ENCODE results near the gene XCR1.
"Not testable (repeated sequence)": the region's sequence is repeated elsewhere in the genome, so short reads cannot be mapped to it uniquely, and the experiment has no call there.

XCR1 gene

GRCh38 chr3:46006238-46007032, 20.8 kb downstream of the XCR1 start:
- no peak for DNase-seq (ENCODE audit: low read depth, low spot score)

- DNase-seq (ENCODE audit: low read depth, low spot score), result not testable (repeated sequence)
Observed at GRCh38 chr3:46003706-46004105, 23.6 kb downstream of the XCR1 start.

GRCh38 chr3:46001178-46001577, 26.1 kb downstream of the XCR1 start:
- DNase-seq (ENCODE audit: low read depth, low spot score), result no peak

DNA sequence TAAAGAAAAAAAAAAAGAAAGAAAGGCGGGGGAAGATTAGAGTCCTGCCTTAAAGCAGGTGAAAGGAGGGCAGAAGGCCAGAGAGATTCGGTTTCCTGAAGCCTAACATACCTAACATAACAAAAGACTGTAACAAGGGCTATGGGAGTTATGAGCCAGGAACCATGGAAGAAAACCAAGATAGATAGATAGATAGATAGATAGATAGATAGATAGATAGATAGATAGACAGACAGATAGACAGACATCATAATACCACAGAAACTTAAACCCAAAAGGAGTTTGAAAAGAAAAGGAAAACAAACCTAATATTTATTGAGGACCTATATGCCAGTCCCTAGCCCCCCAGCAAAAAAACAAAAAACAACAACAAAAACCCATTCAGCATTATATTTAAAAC, 29.3 kb downstream of the XCR1 start:
- DNase-seq (ENCODE audit: low read depth, low spot score), result no peak

DNA sequence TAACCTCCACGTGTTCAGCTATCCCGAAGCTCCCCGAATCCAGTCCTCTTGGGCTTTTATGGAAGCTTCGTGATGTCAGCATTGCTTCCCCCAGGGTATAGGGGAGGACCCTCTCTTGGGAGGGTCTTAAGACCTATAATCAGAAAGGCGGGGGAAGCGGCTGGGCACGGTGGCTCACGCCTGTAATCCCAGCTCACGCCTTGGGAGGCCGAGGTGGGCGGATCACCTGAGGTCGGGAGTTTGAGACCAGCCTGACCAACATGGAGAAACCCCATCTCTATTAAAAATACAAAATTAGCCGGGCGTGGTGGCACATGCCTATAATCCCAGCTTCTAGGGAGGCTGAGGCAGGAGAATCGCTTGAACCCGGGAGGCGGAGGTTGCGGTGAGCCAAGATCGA, 29.8 kb downstream of the XCR1 start:
- not testable (repeated sequence) for DNase-seq (ENCODE audit: low read depth, low spot score)

DNA sequence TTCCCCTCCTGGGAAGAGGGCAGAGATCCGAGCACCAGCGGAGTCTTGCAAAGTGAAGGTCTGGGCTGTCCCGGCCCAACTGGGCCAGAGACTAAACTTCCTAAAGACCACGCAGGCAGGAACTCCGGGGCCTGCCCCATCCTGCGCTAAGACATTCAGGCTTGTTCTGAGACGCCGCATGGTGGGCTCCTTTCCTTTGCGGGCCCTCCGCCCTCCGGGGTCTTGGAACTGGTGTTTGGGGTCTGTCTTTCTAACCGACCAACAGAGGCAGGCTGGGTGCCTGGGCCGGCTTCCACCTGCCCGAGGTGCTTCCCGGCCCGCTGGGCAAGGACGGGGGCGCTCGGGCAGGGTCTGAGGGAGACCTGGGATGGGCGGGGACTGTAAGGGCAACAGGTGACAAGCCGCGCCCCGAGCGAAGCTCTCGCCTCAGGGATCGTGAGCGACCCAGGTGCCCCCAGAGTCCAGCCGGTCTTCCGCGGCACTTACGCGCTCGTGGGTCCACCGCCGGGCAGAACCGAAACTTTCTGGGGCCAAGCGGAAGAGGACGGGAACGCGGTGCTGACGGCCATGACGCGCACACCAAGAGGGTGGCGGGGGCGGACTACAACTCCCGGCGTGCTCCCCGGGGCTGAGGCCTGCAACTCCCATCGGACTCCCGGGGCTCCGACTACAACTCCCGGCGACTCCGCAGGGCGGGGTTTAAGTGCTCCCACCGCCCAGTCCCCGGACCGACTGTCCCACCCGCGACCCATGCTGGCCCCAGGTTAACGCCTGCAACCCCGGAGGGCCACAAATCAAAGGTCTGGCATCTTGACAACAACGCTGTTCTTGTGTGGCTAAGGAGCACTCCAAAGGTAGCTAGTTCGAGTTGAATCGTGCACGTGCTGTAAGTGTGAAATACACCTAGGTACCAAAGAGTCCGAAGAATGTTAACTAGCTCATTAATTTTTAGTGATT, 31.8 kb downstream of the XCR1 start, which contains the start of gene FYCO1:
FYCO1 (minus strand) TSS at position 589 of the 957 bp plus-strand sequence. CDS start 10,914 bp downstream, outside the sequence.
- DNase-seq (ENCODE audit: low read depth, low spot score), result peak; percentile 72

GRCh38 chr3:45994419-45995235, 32.7 kb downstream of the XCR1 start:
- DNase-seq (ENCODE audit: low read depth, low spot score), result no peak

GRCh38 chr3:45993421-45994027, 33.8 kb downstream of the XCR1 start:
- no peak for DNase-seq (ENCODE audit: low read depth, low spot score)

DNA sequence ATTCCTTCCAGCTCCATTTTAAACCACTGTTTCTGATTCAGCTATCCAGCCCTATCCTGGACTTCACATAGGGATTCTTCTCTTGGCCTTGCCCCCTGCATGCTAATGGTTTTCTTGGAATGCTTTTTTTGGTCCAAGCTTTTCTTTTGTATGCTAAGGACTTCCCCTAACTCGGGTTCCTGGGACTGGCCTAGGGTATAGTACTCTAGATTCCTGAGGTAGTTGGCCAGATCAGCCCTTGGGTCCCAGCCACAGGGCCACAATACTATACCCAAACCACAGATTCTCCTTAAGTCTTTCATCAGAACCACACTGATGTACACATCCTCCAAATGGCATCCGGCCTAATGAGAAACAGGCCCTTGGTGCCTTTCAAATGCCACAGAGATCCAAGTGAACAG, 34.5 kb downstream of the XCR1 start:
- DNase-seq (ENCODE audit: low read depth, low spot score), result no peak

DNA sequence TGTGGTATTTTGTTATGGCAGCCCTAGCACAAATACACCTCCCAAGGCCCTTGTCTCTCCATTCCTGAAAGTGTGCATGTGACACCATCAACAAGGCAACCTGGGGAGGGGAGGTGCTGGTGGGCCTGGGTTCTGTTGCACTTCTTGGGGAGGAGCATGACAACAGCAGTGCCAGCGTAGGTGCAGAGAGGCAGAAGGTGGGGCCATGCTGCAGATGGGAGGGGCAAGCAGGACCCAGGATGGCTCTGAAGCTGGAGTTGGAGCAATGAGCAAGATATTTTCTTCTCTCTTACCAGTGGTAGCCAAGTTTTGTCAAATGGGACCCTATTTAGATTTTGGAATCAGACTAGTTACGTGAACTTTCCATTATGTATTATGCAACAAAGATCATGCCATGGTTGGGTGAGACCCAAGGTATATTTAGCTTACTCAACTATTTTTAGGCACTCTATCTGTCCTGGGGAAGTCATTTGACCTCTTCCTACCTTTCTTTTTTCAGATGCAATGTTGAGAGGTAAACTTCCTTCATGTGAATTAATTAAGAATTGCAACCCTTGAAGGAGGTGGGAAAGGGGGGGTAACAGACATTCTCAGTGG, 35.1 kb downstream of the XCR1 start:
- DNase-seq (ENCODE audit: low read depth, low spot score), result no peak

DNA sequence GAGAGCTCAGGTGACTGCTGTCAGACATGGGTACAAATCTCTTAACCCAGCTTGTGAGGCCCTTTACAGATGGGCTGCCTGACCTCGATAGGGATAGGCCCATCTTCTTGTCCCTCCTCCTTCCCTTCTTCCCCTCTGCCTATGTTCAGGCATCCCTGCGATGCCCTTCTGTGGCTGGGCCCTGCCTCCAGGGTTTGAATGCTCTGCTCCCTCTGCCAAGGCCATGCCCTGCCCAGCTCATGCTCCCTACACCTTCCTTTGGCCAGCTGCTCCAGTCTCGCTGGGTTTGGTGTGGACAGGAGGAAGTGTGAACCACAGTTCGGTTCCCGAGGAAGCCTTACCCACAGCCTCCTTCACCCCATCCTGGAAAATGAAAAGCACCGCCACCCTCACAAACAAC, 35.9 kb downstream of the XCR1 start:
- no peak for DNase-seq (ENCODE audit: low read depth, low spot score)

- DNase-seq (ENCODE audit: low read depth, low spot score), result no peak
Observed at GRCh38 chr3:45990181-45990580, 37.1 kb downstream of the XCR1 start.

GRCh38 chr3:45988804-45989203, 38.5 kb downstream of the XCR1 start:
- no peak for DNase-seq (ENCODE audit: low read depth, low spot score)

DNA sequence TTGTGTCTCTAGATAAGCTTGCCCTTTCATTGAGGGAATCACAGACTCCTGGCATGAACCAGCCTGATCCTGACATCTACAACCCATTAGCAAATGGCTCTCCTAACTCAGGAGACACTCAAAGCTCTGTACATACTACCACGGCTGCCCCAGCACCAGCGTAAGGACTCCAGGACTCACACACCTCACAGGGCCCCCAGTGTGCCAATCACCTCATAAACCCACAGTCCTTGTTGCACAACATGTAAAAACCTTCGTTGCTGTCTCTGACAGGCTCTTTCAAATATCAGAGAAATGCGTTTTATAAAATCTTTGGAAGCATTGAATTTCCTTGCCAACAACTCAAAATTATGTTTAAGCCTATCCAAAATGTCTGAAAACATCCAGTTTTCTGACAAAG, 38.9 kb downstream of the XCR1 start:
- no peak for DNase-seq (ENCODE audit: low read depth, low spot score)

GRCh38 chr3:45987368-45988291, 39.7 kb downstream of the XCR1 start:
- DNase-seq (ENCODE audit: low read depth, low spot score), result no peak

DNA sequence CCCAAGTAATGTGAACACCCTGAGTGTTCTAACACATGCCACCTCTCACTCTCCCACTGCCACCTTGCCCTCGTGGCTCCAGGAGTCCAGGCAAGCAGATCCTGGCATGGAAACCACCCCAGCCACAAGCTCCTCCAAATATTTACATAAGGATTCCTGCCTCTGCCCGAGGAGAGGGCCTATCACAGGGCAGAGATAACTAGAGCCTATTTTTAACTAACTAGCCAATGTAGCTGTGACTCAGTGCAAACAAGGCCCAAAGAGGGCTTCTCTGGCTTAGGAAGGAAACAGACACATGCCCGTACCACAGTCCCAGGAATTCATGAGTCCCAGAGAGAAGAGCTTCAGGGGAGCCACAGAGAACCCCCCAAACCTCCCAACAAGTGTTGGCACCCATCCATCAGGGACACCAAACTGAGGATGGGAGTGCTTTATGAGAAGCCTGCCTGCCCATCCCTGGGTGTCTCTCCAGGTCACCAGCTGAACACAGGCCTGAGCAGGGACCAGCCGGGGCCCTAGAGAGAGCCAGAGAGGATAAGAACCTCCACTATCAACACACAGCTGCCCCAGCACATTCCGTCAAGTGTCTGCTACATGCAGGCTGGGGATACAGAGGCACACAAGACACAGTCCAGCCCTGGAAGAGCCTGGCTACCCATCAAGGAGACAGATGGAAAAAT, 40.8 kb downstream of the XCR1 start:
- DNase-seq (ENCODE audit: low read depth, low spot score), result no peak

DNA sequence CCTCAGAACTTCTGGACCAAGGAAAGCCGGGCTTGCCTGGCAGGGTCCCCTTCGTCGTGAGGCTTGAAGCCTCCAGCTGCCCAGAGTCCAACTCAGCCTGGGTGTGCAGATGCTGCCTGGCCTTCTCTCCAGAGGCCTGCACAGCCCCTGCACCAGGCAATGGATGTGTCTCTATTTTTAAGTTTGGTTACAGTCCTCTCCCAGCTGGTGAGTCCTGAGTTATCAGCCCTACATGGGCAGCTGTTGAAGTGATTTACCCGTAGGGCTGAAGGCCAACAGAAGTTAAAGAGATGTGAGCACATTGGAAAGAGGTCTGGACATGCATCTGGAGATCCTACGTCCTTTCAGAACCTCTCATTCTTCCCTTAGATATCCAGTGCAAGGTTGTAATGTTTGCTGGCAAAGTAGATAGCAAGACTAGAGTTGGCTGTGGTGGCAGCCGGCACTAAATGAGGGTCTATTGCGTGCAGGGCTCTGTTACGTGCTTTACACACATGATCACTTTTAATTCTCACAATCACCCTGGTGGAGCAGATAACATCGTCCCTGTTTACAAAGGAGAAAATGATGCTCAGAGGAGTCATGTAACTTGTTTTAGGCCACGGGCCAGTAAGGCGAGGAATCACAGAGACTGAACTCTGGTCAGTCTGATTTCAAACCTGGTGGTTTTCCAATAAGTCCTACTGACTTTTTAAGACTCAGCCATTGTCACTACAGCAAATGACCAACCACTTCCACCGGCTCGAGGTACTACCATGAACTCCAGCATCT, 41.6 kb downstream of the XCR1 start:
- DNase-seq (ENCODE audit: low read depth, low spot score), result no peak

Data from activated CD4-positive, CD25-positive, alpha-beta regulatory T cell treated with anti-CD3 and anti-CD28 coated beads, Interleukin-2, amount 50 U/mL, for 16 hours (primary cell).